HCT116 (cell line): ENCODE measurements around the gene FIBP.

Source experiments
- CBX3 ChIP-seq: IDR thresholded peaks from 2 replicates; pipeline ENCODE4 v1.6.1; 2012; ENCODE audit warnings: low read depth
- EGR1 ChIP-seq: IDR thresholded peaks from 2 replicates; pipeline ENCODE4 v1.6.1; 2012; ENCODE audit warnings: low read depth
- ELF1 ChIP-seq: IDR thresholded peaks from 2 replicates; pipeline ENCODE4 v1.6.1; 2012; ENCODE audit warnings: low read depth, borderline replicate concordance
- EZH2 ChIP-seq: fragments of 200-600 bp; sonication (generic); IDR thresholded peaks from 2 replicates; pipeline ENCODE4 v1.6.1; 2017; ENCODE audit warnings: antibody characterized with exemption, mixed run types
- EZH2phosphoT487 ChIP-seq: fragments of 200-600 bp; IDR thresholded peaks from 2 replicates; pipeline ENCODE4 v1.6.1; 2018; ENCODE audit warnings: antibody characterized with exemption, borderline replicate concordance
- POLR2A ChIP-seq: IDR thresholded peaks from 2 replicates; pipeline ENCODE4 v1.7.0; 2011; ENCODE audit warnings: borderline replicate concordance; ENCODE audit not compliant: insufficient read depth, insufficient read length; ENCODE audit errors: extremely low read depth
- POLR2AphosphoS5 ChIP-seq: IDR thresholded peaks from 2 replicates; pipeline ENCODE4 v1.6.1; 2011; ENCODE audit warnings: mild to moderate bottlenecking, low read depth, low read length, moderate library complexity
- RAD21 ChIP-seq: IDR thresholded peaks from 2 replicates; pipeline ENCODE4 v1.6.1; 2012; ENCODE audit warnings: low read depth, mild to moderate bottlenecking
- REST ChIP-seq: IDR thresholded peaks from 2 replicates; pipeline ENCODE4 v1.6.1; 2012; ENCODE audit warnings: low read depth
- SP1 ChIP-seq: IDR thresholded peaks from 2 replicates; pipeline ENCODE4 v1.6.1; 2012; ENCODE audit warnings: low read depth
- ZNF274 ChIP-seq: fragments of 200-500 bp; sonication (Bioruptor generic); IDR thresholded peaks from 2 replicates; pipeline ENCODE4 v1.6.1; 2014; ENCODE audit warnings: mild to moderate bottlenecking, low read depth, low read length, inconsistent platforms
- TF ChIP-seq, protein P1 (sequence below), 3 experiments: fragments of 200-600 bp in 1 of 3; sonication (generic) in 1 of 3; IDR thresholded peaks in 2 of 3; conservative IDR thresholded peaks in 1 of 3; 2 replicates each; pipeline ENCODE4 v1.5.1; 2012 to 2017; ENCODE audit warnings: low read depth in 2 of 3, low read length in 2 of 3, antibody characterized with exemption in 1 of 3, borderline replicate concordance in 1 of 3, control low read depth in 1 of 3, mild to moderate bottlenecking in 1 of 3, mixed read lengths in 1 of 3, mixed run types in 1 of 3, moderate library complexity in 1 of 3; ENCODE audit not compliant: insufficient read depth in 1 of 3
- TF ChIP-seq, protein P2 (sequence below): IDR thresholded peaks from 2 replicates; pipeline ENCODE4 v1.6.1; 2012
- TF ChIP-seq, protein P3 (sequence below): IDR thresholded peaks from 2 replicates; pipeline ENCODE4 v1.6.1; 2011; ENCODE audit warnings: mild to moderate bottlenecking, low read length, moderate library complexity; ENCODE audit not compliant: insufficient replicate concordance; ENCODE audit errors: extremely low read depth

GRCh38 chr11:65885231-65885630 lies 3.0 kb downstream of the FIBP start:
- TF ChIP-seq, protein P1, sequence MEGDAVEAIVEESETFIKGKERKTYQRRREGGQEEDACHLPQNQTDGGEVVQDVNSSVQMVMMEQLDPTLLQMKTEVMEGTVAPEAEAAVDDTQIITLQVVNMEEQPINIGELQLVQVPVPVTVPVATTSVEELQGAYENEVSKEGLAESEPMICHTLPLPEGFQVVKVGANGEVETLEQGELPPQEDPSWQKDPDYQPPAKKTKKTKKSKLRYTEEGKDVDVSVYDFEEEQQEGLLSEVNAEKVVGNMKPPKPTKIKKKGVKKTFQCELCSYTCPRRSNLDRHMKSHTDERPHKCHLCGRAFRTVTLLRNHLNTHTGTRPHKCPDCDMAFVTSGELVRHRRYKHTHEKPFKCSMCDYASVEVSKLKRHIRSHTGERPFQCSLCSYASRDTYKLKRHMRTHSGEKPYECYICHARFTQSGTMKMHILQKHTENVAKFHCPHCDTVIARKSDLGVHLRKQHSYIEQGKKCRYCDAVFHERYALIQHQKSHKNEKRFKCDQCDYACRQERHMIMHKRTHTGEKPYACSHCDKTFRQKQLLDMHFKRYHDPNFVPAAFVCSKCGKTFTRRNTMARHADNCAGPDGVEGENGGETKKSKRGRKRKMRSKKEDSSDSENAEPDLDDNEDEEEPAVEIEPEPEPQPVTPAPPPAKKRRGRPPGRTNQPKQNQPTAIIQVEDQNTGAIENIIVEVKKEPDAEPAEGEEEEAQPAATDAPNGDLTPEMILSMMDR (IDR thresholded peaks at IDR 0.05 in 2 of 3, conservative IDR thresholded peaks at IDR 0.05 in 1 of 3; ENCODE audit: borderline replicate concordance in 1 of 3, insufficient read depth in 1 of 3, low read depth in 2 of 3, low read length in 2 of 3): no peak
- TF ChIP-seq REST (no peak), EZH2 (no peak), POLR2AphosphoS5 (no peak), ELF1 (no peak), CBX3 (no peak), RAD21 (no peak), EZH2phosphoT487 (no peak), ZNF274 (no peak), POLR2A (no peak), SP1 (no peak), EGR1 (no peak)
- TF ChIP-seq, protein P2, sequence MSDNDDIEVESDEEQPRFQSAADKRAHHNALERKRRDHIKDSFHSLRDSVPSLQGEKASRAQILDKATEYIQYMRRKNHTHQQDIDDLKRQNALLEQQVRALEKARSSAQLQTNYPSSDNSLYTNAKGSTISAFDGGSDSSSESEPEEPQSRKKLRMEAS: no peak
- TF ChIP-seq, protein P3, sequence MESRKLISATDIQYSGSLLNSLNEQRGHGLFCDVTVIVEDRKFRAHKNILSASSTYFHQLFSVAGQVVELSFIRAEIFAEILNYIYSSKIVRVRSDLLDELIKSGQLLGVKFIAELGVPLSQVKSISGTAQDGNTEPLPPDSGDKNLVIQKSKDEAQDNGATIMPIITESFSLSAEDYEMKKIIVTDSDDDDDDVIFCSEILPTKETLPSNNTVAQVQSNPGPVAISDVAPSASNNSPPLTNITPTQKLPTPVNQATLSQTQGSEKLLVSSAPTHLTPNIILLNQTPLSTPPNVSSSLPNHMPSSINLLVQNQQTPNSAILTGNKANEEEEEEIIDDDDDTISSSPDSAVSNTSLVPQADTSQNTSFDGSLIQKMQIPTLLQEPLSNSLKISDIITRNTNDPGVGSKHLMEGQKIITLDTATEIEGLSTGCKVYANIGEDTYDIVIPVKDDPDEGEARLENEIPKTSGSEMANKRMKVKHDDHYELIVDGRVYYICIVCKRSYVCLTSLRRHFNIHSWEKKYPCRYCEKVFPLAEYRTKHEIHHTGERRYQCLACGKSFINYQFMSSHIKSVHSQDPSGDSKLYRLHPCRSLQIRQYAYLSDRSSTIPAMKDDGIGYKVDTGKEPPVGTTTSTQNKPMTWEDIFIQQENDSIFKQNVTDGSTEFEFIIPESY: no peak
